HepG2 (cell line): ENCODE measurements around the gene DLX3. TPM values are rescaled to one million over a fixed set of nuclear protein-coding genes. Genes with fewer than 3 reads are reported as not detected.

Experiments used
- ARNT ChIP-seq: fragments of 450-650 bp; IDR thresholded peaks from 2 replicates; pipeline ENCODE4 v1.6.1; 2017
- ATAD3A ChIP-seq: sonication (generic); formaldehyde crosslinking; IDR thresholded peaks from 2 replicates; pipeline ENCODE4 v1.4.0; 2020; ENCODE audit warnings: missing genetic modification reagents
- CCDC6 ChIP-seq: sonication (generic); formaldehyde crosslinking; IDR thresholded peaks from 2 replicates; pipeline ENCODE4 v1.8.1; 2022; ENCODE audit warnings: mild to moderate bottlenecking, missing genetic modification reagents, moderate library complexity
- ELF4 ChIP-seq: sonication (generic); formaldehyde crosslinking; IDR thresholded peaks from 2 replicates; pipeline ENCODE4 v1.5.0; 2020; ENCODE audit warnings: missing genetic modification reagents, mild to moderate bottlenecking, moderate library complexity, borderline replicate concordance
- ETV6 ChIP-seq: sonication (generic); formaldehyde crosslinking; conservative IDR thresholded peaks from 2 replicates; pipeline ENCODE4 v1.4.0; 2020; ENCODE audit warnings: missing genetic modification reagents
- HNF4A ChIP-seq: sonication (generic); formaldehyde crosslinking; IDR thresholded peaks from 2 replicates; pipeline ENCODE4 v1.4.0; 2020; ENCODE audit warnings: missing genetic modification reagents
- JUNB ChIP-seq: sonication (generic); formaldehyde crosslinking; IDR thresholded peaks from 2 replicates; pipeline ENCODE4 v1.8.0; 2022; ENCODE audit warnings: missing genetic modification reagents, mild to moderate bottlenecking, borderline replicate concordance
- MYC ChIP-seq: sonication (generic); formaldehyde crosslinking; IDR thresholded peaks from 2 replicates; pipeline ENCODE4 v1.9.0; 2021; ENCODE audit warnings: missing genetic modification reagents, borderline replicate concordance
- NONO ChIP-seq, 2 experiments: fragments of 450-650 bp in 1 of 2; sonication (generic) in 1 of 2; formaldehyde crosslinking in 1 of 2; IDR thresholded peaks in 1 of 2; conservative IDR thresholded peaks in 1 of 2; 2 replicates each; pipeline versions ENCODE4 v1.6.1 to v1.8.0; 2017 to 2022; ENCODE audit warnings: mild to moderate bottlenecking in 1 of 2, missing genetic modification reagents in 1 of 2, moderate library complexity in 1 of 2
- PITX1 ChIP-seq: sonication (generic); formaldehyde crosslinking; IDR thresholded peaks from 2 replicates; pipeline ENCODE4 v1.5.1; 2020; ENCODE audit warnings: mild to moderate bottlenecking, missing genetic modification reagents
- SP5 ChIP-seq: IDR thresholded peaks from 2 replicates; pipeline ENCODE4 v1.6.1; 2016; ENCODE audit warnings: low read depth, borderline replicate concordance
- polyA plus RNA-seq, 8 experiments: library from polyadenylated mRNA; depleted of rRNA in 3 of 8; stranded (reverse) in 7 of 8; unstranded in 1 of 8; fragments of >200 nt; fragmentation: Illumina TruSeq in 4 of 8; extraction: Trizol in 4 of 8; gene quantifications; 2 replicates each; pipeline versions ENCODE4 v1.2.1 to v1.2.3, GENCODE V29; 2011 to 2016; ENCODE audit warnings: low read depth in 4 of 8, missing spikeins in 1 of 8, mixed read lengths in 1 of 8; ENCODE audit not compliant: insufficient read depth in 1 of 8
- total RNA-seq, 5 experiments: library from RNA; depleted of rRNA; stranded (reverse); fragments of >200 nt; fragmentation: Illumina TruSeq; extraction: Trizol; gene quantifications; 2 replicates each; pipeline ENCODE4 v1.2.3, GENCODE V29; 2016; ENCODE audit warnings: low read depth in 1 of 5
- TF ChIP-seq, protein P1 (sequence below): sonication (generic); formaldehyde crosslinking; IDR thresholded peaks from 2 replicates; pipeline ENCODE4 v1.9.0; 2022; ENCODE audit warnings: missing genetic modification reagents, mild to moderate bottlenecking, borderline replicate concordance
- TF ChIP-seq, protein P2 (sequence below): sonication (generic); formaldehyde crosslinking; IDR thresholded peaks from 2 replicates; pipeline ENCODE4 v1.5.1; 2020; ENCODE audit warnings: missing genetic modification reagents, mild to moderate bottlenecking, borderline replicate concordance
- TF ChIP-seq, protein P3 (sequence below): sonication (generic); formaldehyde crosslinking; IDR thresholded peaks from 2 replicates; pipeline ENCODE4 v1.8.1; 2023; ENCODE audit warnings: mild to moderate bottlenecking, moderate library complexity, missing genetic modification reagents
- TF ChIP-seq, protein P4 (sequence below): sonication (generic); formaldehyde crosslinking; IDR thresholded peaks from 2 replicates; pipeline ENCODE4 v1.8.1; 2023; ENCODE audit warnings: mild to moderate bottlenecking, missing genetic modification reagents, borderline replicate concordance
- TF ChIP-seq, protein P5 (sequence below): sonication (generic); formaldehyde crosslinking; IDR thresholded peaks from 2 replicates; pipeline ENCODE4 v1.4.0; 2020; ENCODE audit warnings: missing genetic modification reagents; ENCODE audit errors: not compliant biosample characterization
- TF ChIP-seq, protein P6 (sequence below): sonication (generic); formaldehyde crosslinking; IDR thresholded peaks from 2 replicates; pipeline ENCODE4 v1.5.1; 2020; ENCODE audit warnings: mild to moderate bottlenecking, missing genetic modification reagents, borderline replicate concordance

DLX3 gene
- total and polyA plus RNA-seq, 2 of the 13 experiments (the other 11 are each of a cell fraction or from before 2014, with no cell fraction given): 0.03 TPM; not detected in 1

DNA sequence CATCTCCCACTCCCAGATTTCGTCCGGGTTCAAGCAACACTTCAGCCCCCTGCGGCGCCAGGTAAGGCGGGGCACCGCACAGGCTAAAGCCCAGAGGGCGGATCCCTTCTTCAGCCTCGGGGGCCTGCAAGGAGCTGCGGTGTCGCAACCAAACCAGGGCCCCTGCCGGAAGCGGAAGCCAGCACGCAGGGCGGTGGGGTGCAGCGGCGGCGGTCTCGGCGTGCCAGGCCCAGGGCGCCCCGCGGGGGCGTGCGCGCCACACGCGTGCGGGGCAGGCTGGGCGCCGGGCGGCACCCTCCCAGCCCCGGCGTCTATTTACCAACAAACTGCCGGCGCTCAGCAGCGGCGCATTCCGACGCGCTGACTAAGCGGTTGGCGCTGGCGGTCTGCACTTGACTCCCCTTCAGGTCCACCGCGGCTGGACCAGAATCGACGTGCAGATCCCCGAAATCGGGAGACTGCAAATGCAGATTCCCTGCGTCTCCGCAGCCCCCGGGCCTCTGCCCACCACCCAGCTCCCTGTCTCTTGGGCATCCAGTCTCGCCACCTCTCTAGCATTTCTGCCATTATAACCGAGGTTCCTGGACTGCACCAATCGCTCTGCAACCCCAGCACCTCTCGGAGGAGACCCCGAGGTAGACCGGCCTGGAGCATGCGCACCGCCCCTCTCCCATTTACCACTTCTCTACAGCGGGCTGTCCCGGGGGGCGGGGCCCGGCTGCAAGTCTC lies 26.5 kb downstream of the DLX3 start (continued):
- TF ChIP-seq MYC (CRISPR knock-in tag) (peak; percentile 65; the same call in 1 of the 2 replicates), NONO (IDR thresholded peaks at IDR 0.05) (no peak), NONO (CRISPR knock-in tag; conservative IDR thresholded peaks at IDR 0.05) (no peak; the same call in 1 of the 2 replicates), PITX1 (CRISPR knock-in tag) (no peak), ARNT (no peak), ETV6 (CRISPR knock-in tag) (peak; percentile 72; the same call in 1 of the 2 replicates), ATAD3A (no peak), SP5 (CRISPR knock-in tag) (no peak), HNF4A (CRISPR knock-in tag) (no peak), CCDC6 (CRISPR knock-in tag) (no peak), JUNB (CRISPR knock-in tag) (no peak; the same call in 1 of the 2 replicates), ELF4 (CRISPR knock-in tag) (no peak)
- TF ChIP-seq, protein P1, sequence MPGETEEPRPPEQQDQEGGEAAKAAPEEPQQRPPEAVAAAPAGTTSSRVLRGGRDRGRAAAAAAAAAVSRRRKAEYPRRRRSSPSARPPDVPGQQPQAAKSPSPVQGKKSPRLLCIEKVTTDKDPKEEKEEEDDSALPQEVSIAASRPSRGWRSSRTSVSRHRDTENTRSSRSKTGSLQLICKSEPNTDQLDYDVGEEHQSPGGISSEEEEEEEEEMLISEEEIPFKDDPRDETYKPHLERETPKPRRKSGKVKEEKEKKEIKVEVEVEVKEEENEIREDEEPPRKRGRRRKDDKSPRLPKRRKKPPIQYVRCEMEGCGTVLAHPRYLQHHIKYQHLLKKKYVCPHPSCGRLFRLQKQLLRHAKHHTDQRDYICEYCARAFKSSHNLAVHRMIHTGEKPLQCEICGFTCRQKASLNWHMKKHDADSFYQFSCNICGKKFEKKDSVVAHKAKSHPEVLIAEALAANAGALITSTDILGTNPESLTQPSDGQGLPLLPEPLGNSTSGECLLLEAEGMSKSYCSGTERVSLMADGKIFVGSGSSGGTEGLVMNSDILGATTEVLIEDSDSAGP (CRISPR knock-in tag): peak; percentile 42
- TF ChIP-seq, protein P2, sequence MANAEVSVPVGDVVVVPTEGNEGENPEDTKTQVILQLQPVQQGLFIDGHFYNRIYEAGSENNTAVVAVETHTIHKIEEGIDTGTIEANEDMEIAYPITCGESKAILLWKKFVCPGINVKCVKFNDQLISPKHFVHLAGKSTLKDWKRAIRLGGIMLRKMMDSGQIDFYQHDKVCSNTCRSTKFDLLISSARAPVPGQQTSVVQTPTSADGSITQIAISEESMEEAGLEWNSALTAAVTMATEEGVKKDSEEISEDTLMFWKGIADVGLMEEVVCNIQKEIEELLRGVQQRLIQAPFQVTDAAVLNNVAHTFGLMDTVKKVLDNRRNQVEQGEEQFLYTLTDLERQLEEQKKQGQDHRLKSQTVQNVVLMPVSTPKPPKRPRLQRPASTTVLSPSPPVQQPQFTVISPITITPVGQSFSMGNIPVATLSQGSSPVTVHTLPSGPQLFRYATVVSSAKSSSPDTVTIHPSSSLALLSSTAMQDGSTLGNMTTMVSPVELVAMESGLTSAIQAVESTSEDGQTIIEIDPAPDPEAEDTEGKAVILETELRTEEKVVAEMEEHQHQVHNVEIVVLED (CRISPR knock-in tag): no peak
- TF ChIP-seq, protein P3, sequence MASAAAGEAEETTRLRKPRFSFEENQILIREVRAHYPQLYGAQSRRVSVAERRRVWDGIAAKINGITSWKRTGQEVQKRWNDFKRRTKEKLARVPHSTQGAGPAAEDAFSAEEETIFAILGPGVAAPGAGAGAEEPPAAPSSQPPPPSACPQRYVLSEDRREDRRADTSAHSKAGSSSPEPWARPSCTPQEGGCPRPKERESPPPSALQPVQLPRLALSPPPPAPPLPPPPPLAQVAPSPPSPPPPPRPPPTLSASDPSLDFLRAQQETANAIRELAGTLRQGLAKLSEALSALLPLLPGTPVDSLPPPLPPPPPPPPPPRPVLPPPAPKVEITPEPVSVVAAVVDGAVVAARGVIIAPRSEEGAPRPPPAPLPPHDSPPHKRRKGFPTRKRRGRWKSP: peak; percentile 63
- TF ChIP-seq, protein P4, sequence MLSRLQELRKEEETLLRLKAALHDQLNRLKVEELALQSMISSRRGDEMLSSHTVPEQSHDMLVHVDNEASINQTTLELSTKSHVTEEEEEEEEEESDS: no peak
- TF ChIP-seq, protein P5, sequence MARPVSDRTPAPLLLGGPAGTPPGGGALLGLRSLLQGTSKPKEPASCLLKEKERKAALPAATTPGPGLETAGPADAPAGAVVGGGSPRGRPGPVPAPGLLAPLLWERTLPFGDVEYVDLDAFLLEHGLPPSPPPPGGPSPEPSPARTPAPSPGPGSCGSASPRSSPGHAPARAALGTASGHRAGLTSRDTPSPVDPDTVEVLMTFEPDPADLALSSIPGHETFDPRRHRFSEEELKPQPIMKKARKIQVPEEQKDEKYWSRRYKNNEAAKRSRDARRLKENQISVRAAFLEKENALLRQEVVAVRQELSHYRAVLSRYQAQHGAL (CRISPR knock-in tag): no peak
- TF ChIP-seq, protein P6, sequence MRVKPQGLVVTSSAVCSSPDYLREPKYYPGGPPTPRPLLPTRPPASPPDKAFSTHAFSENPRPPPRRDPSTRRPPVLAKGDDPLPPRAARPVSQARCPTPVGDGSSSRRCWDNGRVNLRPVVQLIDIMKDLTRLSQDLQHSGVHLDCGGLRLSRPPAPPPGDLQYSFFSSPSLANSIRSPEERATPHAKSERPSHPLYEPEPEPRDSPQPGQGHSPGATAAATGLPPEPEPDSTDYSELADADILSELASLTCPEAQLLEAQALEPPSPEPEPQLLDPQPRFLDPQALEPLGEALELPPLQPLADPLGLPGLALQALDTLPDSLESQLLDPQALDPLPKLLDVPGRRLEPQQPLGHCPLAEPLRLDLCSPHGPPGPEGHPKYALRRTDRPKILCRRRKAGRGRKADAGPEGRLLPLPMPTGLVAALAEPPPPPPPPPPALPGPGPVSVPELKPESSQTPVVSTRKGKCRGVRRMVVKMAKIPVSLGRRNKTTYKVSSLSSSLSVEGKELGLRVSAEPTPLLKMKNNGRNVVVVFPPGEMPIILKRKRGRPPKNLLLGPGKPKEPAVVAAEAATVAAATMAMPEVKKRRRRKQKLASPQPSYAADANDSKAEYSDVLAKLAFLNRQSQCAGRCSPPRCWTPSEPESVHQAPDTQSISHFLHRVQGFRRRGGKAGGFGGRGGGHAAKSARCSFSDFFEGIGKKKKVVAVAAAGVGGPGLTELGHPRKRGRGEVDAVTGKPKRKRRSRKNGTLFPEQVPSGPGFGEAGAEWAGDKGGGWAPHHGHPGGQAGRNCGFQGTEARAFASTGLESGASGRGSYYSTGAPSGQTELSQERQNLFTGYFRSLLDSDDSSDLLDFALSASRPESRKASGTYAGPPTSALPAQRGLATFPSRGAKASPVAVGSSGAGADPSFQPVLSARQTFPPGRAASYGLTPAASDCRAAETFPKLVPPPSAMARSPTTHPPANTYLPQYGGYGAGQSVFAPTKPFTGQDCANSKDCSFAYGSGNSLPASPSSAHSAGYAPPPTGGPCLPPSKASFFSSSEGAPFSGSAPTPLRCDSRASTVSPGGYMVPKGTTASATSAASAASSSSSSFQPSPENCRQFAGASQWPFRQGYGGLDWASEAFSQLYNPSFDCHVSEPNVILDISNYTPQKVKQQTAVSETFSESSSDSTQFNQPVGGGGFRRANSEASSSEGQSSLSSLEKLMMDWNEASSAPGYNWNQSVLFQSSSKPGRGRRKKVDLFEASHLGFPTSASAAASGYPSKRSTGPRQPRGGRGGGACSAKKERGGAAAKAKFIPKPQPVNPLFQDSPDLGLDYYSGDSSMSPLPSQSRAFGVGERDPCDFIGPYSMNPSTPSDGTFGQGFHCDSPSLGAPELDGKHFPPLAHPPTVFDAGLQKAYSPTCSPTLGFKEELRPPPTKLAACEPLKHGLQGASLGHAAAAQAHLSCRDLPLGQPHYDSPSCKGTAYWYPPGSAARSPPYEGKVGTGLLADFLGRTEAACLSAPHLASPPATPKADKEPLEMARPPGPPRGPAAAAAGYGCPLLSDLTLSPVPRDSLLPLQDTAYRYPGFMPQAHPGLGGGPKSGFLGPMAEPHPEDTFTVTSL (CRISPR knock-in tag): 0 out of 2 replicates have a peak, but pooled peaks have one; percentile 35
